NCI-H446 treated with DMSO at 0.1 percent for 48 hours (cell line): Measurements from ENCODE around the gene FYCO1.

ENCODE experiments used
- DNase-seq: peaks from one replicate; lab custom pipeline; 2025; lab: John Stamatoyannopoulos, UW

FYCO1 gene

GRCh38 chr3:45915518-45916231, 79.9 kb downstream of the FYCO1 start:
- DNase-seq: no peak

GRCh38 chr3:45915059-45915439, 80.6 kb downstream of the FYCO1 start:
- DNase-seq: no peak

DNA sequence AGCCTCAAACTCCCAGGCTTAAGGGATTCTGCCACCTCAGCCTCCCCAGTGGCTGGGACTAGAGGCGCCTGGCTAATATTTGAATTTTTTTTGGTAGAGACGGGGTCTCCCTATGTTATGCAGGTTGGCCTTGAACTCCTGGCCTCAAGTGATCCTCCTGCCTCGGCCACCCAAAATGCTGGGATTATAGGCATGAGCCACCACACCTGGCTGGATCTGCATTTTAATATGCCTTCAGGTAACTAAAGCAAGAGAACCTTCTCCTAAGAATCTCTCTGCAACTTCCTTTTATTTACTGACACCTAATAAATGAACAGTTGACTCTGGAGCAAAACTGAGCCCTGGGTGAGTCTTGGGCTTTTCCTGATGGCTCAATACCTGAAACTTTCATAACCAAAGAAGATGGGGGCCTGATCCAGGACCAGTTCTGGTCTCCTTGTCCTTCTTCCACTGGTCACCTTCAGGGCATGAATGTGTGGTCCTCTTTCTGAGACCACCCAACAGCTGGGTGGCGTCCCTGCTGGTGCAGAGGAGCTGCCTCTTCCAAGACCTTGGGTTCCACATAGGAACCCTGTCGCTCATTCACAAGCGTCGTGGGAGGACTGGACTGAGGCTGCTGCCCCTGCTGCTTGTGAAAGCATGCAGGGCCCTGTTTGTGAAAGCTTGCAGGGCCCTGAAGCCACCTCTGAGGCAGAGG, 81.1 kb downstream of the FYCO1 start:
- no peak for DNase-seq

- DNase-seq: no peak
Measured at GRCh38 chr3:45912435-45912834, 83.2 kb downstream of the FYCO1 start.

DNA sequence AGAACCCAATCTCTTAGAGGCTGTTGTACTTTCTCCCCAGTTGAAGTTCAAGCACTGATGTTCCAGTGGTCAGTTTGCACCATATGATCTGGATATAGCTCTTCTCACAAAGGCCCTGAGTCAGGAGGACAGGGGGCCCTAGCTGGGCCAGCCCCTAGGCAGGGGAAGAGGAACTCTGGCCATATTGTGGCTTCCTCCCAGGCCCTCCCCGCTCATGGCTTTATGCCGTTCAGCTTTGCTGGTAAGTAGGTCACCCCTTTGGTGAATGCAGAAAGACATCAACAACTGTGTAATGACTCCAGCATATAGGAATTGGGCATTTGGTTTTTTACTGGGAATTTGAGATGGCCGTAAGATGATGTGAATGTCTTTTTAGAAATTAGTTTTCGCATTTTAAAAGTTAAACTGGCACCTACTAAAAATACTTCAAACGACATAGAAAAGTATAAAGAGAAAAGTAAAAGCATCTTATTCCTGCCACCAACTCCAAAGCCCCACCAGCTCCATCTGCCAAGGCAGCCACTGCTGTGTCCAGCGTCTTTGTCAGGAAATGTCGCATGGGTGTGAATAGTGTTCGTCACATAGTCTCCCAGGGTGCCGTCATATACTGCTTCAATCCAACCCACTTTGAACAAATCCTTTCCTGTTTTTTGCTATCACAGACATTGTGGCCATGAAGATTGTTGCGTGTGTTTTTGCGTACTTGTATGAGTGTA, 84.0 kb downstream of the FYCO1 start:
- no peak for DNase-seq

GRCh38 chr3:45910892-45911291, 84.7 kb downstream of the FYCO1 start:
- no peak for DNase-seq

- DNase-seq: no peak
Measured at GRCh38 chr3:45909542-45909941, 86.1 kb downstream of the FYCO1 start.

DNA sequence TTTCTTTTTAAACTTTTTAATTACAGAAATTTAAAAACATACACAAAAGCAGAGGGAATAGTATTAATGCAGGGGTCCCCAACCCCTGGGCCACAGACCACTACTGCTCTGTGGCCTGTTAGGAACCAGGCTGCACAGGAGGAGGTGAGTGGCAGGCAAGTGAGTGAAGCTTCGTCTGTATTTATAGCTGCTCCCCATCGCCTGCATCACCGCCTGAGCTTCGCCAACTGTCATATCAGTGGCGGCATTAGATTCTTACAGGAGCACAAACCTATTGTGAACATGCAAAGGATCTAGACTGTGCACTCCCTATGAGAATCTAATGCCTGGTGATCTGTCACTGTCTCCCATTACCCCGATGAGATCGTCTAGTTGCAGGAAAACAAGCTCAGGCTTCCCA, 86.9 kb downstream of the FYCO1 start:
- no peak for DNase-seq

- no peak for DNase-seq
Measured at GRCh38 chr3:45907769-45908705, 87.6 kb downstream of the FYCO1 start.

GRCh38 chr3:45906681-45907407, 88.8 kb downstream of the FYCO1 start:
- no peak for DNase-seq

DNA sequence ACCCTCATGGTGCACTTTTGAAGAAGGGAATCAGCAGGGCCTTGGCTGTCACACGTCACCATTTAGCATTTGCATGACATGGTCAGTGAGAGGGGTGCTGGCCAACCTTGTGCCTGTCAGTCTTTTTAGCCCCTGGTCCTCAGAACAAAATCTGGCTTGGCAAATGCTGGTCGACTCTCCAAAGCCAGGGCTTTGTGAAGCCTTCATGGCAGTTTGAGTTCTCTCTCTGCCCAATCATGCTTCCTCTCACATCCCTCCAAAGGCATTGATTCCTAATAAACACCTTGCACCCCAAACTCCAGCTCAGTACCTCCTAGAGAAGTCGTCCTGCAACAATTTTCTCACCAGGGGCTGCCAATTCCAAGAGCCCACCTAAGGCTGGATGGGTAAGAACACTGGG, 89.9 kb downstream of the FYCO1 start:
- no peak for DNase-seq

GRCh38 chr3:45904931-45905330, 90.7 kb downstream of the FYCO1 start:
- no peak for DNase-seq

DNA sequence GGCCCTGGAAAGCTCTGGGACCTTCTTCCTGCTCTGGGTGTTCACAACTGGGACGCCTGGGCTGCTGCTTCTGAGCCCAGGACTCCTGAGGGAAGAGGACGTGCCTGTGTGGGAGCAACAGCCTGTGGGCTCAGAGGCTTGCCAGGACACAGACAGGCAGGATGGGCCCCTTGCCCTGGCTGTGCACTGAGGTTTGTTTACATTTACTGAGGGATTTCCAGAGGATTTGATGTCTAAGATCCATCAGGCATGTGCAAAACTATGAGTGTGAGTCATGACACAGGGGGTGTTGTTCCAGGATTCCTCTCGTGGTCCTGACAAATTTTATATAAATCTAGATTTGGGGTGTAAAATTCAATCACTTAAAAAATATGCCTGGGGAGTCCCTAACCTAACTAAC, 98.7 kb downstream of the FYCO1 start:
- DNase-seq: no peak

DNA sequence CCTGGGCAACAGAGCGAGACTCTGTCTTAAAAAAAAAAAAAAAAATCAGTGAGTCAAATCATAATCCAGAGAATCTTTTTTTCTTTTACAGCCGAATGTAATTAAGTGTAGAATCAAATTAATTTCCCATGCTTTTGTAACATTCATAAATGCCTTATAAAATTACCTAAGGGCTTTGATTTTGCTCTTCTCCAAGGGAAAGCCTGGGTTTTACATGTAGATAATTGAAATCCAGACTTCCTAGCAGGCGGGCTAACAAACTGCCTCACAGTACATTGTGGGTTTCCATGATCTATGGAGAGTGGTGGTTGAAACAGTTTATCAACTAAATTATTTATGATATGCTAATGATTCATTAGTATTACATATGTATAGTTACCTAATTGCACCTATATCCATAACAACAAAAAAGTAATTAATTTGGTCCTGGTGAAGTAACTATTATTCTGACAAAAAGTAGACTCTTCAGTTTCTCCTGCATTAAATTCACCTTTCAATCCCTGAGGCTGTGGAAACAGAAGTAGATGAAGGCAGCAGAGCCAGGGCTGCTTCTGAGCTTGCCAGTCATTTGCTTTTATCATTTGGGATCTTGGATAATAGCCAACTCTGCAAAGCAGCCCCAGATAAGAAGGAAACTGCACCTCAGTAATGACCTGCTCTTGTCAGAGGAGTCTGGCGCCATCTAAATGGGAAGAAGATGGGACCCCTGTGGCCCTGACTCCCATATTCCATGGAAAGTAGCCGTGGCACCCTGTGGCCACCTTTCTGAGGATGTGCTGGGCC, 99.7 kb downstream of the FYCO1 start:
- DNase-seq: no peak

- no peak for DNase-seq
Measured at GRCh38 chr3:45894015-45894414, 101.6 kb downstream of the FYCO1 start.

GRCh38 chr3:45892161-45892560, 103.5 kb downstream of the FYCO1 start:
- DNase-seq: no peak

- no peak for DNase-seq
Measured at GRCh38 chr3:45890405-45890804, 105.2 kb downstream of the FYCO1 start.

GRCh38 chr3:45889337-45889736, 106.3 kb downstream of the FYCO1 start:
- DNase-seq: no peak

DNA sequence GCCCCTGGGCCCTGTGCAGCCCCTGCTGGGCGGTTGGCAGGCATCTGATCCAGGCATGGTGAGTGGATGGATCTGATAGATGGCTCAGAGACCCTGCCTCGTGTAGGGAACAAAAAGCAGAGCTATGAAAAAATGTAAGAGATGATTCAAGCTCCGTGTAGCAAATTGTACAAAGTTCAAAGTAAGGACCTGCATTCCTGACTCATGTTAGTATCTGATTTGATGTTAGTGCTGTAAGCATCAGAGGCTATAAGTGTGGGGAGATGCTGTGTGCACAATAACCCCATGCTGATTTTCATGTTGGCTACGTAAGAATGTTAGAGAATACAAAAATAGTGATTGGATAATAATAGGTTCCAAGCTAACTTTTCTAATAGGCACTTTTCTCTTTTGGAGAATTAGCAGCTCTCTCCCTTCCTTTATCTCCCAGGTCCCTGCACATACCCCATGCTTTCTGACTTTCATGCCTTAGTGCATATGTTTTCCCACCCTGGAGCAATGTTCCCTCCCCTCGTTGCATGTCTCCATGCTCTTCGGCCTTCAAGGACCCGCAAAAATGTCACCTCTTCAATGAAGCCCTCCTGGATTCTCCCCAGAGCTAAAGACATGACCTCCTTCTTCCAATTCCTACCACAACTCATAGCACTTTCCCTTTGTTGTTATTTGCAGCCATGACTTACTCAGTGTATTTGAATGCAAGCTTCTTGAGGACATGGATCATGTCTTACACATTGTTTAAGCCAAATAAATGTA, 107.7 kb downstream of the FYCO1 start:
- DNase-seq: no peak

DNA sequence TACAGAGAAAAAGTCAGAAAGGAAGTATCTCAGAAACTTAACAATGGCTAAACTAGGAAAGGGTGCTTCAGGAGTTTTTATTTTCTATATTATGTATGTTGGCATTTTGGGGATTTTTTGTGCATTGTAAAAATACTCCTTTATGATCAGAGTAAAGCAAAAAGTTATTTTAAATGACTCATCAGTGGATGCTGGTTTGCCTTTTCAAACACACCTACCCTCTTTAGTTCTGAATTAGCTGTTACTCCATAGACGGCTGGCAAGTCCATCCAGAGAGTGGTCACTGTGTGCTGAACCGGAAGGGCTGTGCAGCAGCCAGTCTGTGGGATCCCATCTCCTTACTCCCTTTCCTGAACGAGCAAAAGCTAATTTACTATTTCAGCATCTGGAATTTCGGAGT, 108.3 kb downstream of the FYCO1 start:
- no peak for DNase-seq
